Uterus (tissue), 2 donors: ENCODE data around the gene SMARCE1.

Experiments used
- CTCF ChIP-seq, 4 experiments: fragments of 200-600 bp in 2 of 4; fragments of 450-650 bp in 2 of 4; sonication (generic) in 2 of 4; IDR thresholded peaks; one replicate each; pipeline ENCODE4 v1.5.1; 2016 to 2019; ENCODE audit warnings: antibody characterized with exemption in 4 of 4, mild to moderate bottlenecking in 2 of 4, moderate library complexity in 1 of 4
- POLR2A ChIP-seq, 2 donors: fragments of 450-650 bp; IDR thresholded peaks; one replicate each; pipeline ENCODE4 v1.6.1; 2016; ENCODE audit warnings: antibody characterized with exemption in 2 of 2, mild to moderate bottlenecking in 1 of 2, moderate library complexity in 1 of 2

DNA sequence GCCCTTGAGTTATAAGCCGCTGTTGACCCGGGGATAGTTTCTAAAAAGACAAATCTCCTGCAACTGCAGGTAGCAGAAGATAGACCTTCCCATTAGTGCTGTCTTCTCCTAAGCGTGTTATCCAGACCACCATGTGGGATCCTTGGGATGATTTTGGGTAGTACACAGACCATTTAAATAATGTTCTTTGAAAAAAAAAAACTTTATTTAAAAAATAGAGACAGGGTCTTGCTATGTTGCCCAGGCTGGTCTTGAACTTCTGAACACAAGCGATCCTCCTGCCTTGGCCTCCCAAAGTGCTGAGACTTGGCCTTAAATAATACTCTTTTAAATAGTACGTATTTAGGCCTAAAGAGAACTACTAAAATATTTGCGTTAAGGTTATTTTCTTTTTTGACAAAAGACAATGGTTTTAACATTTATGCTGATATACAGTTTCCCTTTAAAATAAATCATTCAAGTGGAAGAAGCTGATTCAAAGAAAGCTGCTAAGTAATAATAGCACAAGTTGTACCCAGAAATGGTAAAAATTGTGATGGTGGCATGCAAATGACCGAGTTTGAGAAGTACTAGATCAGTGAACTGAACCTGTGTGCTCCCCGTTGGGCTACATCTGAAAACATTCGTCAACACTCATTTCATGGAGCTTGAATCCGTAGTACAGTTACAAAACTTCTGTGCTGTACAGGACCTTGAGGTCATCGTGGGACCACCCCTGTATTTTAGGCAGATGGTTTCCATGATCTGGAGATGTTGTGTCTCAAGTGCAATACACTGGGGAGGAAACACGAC is 24.0 kb downstream of the SMARCE1 start:
- TF ChIP-seq CTCF (IDR thresholded peaks at IDR 0.05): no peak
- no peak for TF ChIP-seq POLR2A (IDR thresholded peaks at IDR 0.05)
